NCI-H69 (cell line): ENCODE measurements around the gene PROCA1.
A peak's percentile ranks its signal among the peaks of the same experiment; 100 is the strongest.

Experiments used
- DNase-seq: peaks from one replicate; lab custom pipeline; 2025; lab: John Stamatoyannopoulos, UW

The PROCA1 gene, protein sequence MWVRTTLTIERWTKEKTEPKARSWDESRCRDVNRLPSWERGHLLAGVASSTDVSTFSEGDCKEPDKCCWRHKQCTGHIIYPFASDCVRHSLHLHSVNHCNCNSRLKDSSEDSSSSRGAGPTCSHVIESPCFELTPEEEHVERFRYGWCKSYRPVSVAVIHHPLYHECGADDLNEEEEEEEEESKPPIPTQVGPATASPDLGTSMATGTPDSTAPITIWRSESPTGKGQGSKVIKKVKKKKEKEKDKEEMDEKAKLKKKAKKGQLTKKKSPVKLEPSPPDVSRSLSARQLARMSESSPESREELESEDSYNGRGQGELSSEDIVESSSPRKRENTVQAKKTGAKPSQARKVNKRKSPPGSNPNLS

DNA sequence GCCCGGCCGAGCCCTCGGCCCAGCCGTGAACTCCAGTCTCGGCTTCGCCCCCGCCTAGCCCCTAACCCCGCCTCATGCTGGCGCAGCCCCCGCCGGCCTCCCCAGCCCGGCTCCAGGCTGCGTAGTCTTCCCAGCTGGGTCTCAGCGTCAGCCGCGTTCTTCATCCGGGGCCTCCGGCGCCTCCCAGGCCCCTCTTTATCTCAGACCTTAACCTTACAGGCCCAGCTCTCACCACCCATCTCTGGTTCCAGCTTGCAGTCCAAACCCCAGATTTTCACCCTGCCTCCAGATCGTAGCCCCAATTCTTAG lies at the start of gene PROCA1:
Gene PROCA1, minus strand, starts transcription at position 166 of the 309 bp plus-strand sequence. CDS start 228 bp downstream, outside the sequence.
- no peak for DNase-seq

DNA sequence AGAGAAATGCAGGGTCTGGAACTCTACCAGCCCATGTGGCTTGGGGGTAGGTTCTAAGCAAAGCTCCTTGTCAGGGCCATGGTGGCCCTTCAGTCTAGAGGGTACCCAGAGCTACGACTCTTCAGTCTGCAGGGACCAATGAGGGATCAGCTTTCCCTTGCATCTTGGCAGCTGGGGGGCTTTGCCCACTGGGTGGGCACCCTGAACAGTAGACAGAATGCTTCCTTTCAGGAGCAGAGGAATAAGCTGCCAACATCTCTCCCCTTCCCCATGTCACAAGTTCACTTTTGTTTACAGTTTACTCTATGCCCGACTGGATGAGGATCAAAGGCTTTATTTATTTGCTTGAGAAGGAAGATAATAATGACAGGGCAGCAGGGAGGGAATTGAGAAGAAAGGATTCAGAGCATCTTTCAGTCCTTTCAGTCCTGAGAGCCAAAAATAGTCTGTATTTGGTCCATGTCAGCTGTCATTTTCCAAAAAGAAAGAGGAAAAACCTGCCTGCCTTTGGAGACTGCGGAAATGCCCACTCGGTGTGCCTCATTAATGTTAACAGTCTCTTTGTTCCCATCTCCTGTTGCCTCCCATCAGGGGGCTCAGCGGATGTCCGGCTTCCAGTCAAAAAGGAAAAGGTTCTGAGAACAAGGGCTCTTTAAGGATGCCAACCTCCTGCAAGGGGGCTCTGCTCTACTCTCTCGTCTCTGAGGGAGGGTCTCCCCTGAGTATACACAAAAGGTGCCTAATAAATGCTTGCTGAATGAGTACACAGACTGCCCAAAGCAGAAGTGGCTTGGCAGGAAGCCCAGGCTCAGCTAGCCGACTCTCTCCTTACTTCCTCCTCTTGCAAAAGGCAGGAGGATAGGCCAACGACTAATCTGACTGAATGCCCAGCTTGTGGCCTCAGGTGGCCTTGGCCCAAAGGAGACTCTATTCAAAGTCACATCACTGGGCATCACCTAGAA lies 49.2 kb upstream of the PROCA1 start:
- peak; percentile 92 for DNase-seq

DNA sequence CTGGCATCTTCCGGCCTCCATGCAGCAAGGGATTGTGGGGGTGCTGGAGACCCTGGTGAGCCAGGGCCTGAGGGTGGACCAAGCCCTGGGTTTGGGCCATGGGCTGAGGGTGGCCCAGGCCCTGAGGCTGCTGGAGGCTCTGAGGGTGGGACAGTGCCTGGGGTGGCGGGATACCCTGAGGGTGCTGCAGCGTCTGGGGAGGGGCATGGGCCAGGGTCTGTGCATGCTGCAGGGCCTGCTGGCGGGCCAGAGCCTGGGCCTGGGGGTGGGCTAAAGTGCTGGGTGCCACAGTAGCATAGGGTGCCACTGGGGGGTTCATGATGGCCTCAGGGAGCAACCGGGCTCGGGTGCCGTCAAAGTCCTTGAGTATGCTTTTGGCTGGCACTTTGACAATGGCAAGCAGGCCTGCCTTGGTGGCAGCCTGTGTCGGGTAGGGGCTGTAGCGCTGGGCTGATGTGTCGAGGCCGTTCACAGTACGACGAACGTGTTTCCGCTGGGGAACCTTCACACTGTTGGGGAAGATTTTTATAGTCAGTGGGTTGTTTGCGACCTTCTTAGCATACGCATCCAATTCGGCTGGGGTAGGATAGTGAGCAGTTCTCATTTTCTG lies 47.7 kb upstream of the PROCA1 start:
- no peak for DNase-seq

DNA sequence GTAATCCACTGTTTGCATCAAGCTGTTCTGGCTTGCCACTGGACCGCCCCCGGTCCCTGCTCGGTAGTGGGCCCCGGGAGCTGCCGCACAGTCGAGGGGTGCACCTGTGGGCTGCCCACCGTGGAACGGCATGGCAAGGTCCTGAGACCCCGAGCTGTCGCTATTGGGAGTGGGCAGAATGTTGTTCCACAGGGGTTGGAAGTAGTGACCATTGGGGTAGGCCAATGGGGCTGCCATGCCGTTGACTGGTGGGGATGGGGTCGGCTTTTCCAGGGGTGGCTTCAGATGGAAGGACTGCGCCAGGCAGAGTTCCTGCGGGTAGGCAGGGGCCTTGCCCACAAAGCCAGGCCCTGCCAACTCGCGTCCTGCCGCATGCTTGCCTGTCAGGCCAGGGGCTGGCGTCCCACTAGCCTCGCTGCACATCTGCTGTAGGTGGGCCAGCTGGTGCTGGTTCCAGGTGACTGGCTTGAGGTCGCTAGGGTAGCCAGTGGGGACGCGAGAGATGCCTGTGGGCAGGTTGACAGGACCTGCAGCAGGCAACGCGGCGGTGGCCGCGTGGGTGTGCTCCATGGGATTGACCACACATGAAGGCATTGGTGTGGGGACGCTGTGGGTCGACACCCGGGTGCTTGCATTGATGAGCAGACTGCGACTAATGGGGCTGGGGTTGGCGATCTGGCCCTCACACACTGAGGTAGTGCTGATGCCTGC lies 46.9 kb upstream of the PROCA1 start:
- no peak for DNase-seq

DNA sequence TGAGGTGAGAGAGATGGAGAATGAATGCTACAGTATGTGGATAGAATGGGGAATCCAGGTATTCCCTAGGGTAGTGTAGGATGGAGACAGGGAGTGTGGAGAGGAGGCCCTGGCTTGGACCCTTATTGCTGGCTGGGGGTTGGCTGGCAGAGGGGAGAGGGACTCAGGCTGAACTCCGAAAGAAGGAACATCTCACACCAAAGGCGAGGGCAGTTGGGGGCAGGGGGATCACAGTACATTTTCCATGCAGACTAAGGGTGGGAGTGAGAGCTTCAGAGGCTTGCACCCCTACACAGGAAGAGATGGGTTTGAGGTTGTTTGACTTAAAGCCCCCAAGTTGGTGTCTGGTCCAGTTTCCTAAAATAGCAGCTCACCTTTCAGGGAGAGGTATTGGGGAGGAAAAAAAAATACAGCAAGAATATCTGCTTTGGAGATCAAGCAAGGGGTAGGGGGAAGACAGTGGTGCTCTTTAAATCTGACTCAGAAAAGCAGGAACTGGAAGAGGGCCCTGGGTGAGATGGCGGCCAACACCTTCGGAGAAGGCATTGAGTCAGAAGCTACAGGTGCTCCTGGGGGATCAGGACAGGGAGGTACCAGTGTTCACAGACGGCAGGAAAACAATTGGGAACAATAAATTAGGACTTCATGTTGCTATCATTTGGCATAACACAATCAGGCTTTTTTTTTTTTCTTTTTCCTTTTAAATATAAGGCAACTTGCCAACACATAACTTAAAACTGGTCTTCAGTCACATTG lies 44.5 kb upstream of the PROCA1 start:
- no peak for DNase-seq

DNA sequence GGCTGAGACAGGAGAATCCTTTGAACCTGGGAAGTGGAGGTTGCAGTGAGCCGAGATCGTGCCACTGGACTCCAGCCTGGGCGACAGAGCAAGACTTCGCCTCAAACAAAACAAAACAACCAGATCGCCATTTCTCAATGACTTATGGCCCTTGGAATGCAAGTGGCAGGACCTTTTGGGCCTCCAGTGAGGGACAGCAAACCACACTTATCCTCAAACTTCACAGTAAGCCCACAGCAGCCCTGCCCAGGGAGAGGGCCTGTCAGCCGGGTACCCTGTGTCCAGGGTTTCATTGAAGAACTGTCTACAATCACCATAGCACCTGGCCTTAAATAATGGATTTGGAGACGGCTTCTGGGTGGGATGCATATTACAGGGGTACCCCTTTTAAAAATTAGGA lies 43.8 kb upstream of the PROCA1 start:
- DNase-seq: no peak

DNA sequence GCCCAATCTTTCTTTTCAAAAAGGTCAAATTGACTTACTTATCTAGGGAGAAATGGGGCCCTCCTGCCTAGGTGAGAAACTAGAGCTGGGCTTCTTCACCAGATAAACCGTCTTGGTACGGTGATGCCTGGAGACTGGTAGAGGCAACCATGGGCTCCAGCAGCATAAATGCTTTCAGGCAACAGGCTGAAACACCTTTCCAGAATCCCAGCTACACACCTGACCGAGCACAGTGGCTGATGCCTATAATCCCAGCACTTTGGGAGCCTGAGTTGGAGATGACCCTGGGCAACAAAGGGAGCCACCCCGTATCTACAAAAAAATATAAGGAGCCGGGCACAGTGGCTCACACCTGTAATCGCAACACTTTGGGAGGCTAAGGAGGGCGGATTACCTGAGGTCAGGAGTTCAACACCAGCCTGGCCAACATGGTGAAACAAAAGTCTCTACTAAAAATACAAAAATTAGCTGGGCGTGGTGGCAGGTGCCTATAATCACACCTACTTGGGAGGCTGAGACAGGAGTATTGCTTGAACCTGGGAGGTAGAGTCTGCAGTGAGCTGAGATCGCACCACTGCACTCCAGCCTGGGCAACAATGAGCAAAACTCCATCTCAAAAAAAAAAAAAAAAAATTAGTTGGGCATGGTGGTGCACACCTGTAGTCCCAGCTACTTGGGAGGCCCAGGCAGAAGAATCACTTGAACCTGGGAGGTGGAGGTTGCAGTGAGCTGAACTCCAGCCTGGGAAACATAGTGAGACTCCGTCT lies 40.1 kb upstream of the PROCA1 start:
- DNase-seq: no peak

DNA sequence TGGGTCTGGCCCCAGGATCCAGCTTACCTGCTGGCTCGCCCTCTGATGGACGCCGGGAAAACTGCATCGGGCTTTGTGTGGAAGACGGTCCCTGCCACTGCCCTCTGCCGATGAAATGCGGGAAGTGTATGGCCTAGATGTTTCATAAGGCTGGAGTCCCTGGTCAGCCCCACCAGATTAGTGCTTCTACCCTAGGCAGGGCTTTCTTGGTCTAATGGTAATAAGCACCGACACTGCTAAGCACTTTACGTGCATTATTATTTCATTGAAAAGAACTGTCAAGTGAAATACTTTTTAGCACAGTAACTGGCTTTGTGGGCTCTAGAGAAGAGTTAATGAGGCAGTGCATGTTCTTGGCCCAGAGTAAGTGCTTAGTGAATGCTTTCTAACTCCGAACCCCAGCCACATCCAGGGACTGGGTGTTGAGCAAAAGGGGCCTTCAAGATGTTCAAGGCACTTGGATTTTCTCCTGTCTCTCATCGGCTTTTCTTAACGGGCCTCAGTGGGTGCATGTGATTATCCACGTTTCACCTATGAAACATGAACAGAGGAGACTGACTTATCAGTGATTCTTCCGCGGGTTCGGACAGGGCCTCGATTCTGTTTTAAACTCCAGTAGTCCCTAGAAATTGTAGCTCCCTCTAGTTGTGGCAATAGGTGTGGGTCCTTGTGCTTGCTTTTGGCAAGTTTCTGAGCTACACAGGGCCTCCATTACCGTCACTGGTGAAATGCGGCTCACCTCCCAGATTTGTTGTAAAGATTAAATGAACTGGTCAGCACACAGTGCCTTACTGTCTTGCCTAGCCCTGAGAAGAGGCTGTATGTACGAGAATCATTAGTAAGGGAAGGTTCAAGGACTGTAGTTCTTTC lies 38.7 kb upstream of the PROCA1 start:
- DNase-seq: peak; percentile 94

DNA sequence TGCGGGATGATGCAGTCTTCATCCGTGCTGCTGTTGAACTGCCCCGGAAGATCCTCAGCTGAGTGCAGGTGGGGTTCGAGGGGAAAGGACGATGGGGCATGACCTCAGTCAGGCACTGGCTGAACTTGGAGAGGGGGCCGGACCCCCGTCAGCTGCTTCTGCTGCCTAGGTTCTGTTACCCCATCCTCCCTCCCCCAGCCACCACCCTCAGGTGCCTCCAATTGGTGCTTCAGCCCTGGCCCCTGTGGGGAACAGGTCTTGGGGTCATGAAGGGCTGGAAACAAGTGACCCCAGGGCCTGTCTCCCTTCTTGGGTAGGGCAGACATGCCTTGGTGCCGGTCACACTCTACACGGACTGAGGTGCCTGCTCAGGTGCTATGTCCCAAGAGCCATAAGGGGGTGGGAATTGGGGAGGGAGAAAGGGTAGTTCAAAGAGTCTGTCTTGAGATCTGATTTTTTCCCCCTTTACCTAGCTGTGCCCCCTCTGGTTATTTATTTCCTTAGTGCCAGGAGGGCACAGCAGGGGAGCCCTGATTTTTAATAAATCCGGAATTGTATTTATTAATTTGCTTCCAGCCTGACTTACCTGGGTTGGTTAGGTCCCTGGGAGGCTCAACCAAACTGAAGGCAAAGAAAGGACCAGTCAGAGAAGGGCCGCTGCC lies 38.0 kb upstream of the PROCA1 start:
- DNase-seq: no peak

DNA sequence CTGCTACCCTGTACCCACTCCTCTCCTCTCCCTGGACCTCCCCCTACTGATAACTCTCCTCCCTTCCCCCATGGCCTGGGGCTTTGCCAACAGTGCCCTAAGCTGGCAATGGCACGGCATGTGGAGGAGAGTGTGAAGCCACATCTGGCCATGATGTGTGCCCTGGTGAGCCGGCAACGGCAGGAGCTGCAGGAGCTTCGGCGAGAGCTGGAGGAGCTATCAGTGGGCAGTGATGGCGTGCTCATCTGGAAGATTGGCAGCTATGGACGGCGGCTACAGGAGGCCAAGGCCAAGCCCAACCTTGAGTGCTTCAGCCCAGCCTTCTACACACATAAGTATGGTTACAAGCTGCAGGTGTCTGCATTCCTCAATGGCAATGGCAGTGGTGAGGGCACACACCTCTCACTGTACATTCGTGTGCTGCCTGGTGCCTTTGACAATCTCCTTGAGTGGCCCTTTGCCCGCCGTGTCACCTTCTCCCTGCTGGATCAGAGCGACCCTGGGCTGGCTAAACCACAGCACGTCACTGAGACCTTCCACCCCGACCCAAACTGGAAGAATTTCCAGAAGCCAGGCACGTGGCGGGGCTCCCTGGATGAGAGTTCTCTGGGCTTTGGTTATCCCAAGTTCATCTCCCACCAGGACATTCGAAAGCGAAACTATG lies 37.3 kb upstream of the PROCA1 start:
- no peak for DNase-seq

DNA sequence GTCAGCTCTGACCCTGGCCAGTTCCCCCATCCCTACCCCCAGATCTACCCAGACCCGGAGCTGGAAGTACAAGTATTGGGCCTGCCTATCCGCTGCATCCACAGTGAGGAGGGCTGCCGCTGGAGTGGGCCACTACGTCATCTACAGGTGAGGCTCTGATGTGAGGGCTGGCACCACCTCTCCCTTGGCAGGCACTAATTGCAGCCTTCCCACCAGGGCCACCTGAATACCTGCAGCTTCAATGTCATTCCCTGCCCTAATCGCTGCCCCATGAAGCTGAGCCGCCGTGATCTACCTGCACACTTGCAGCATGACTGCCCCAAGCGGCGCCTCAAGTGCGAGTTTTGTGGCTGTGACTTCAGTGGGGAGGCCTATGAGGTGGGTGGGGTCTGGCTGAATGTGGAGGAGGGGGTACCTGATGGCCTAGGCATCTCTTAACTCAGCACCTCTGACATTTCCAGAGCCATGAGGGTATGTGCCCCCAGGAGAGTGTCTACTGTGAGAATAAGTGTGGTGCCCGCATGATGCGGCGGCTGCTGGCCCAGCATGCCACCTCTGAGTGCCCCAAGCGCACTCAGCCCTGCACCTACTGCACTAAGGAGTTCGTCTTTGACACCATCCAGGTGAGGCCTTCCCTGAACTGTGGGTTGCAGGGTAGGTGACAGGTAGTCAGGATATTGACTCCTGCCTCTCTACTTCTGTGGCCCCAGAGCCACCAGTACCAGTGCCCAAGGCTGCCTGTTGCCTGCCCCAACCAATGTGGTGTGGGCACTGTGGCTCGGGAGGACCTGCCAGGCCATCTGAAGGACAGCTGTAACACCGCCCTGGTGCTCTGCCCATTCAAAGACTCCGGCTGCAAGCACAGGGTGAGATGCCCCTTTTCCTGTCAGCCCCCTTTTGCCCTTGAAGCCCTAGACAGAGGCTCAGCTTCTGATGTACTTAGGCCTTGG lies 36.4 kb upstream of the PROCA1 start:
- DNase-seq: no peak

DNA sequence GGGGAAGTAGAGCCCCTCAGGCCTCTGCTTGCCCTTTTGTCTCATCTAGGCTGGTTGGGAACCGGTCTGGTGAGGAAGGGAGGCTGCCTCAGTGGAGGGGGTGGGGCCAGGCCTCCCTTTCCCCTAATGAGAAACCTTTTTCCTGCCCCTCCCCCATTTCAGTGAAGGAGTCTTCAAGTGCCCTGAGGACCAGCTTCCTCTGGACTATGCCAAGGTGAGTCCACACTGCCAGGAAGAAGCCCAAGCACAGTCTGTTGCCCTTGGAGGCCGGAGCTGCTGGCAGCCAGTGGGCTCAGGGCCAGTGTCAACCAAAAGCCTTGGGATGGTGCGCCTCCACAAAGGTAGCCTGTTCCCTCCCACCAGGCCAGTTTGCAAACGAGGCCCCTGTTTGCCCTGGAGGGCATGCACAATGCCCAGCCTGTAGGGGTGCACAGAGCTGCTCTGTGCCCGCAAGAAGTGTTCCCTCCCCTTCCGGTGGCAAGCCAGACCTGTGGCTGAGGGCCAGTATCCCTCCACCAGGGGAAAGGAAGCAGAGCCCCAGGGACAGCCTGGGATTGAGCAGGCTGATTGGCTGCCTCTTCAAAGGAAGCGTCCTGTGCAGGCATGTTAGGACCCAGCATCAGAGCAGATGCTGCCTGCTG lies 35.5 kb upstream of the PROCA1 start:
- peak; percentile 51 for DNase-seq

DNA sequence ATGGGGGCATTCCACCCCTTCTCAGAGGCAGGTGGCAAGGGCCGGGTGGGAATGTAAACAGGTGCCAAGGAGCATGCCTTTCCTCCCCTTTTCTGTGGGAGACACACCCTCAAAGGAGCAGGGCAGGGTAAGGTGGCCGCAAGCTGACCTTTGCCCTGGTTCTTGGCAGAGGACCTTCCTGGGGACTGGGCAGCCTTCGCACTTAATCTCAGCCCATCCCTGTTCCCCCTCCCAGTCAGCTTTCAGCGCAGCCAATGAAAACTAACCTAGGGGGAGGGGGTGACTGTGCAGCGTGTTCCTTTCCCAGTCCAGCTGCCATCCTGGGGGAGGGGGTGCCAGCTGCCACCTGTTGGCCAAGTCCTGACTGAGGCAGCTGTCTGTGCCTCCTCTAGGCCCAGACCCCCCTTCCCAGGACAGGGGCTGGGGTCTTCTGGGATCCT lies 34.9 kb upstream of the PROCA1 start:
- DNase-seq: peak; percentile 72

DNA sequence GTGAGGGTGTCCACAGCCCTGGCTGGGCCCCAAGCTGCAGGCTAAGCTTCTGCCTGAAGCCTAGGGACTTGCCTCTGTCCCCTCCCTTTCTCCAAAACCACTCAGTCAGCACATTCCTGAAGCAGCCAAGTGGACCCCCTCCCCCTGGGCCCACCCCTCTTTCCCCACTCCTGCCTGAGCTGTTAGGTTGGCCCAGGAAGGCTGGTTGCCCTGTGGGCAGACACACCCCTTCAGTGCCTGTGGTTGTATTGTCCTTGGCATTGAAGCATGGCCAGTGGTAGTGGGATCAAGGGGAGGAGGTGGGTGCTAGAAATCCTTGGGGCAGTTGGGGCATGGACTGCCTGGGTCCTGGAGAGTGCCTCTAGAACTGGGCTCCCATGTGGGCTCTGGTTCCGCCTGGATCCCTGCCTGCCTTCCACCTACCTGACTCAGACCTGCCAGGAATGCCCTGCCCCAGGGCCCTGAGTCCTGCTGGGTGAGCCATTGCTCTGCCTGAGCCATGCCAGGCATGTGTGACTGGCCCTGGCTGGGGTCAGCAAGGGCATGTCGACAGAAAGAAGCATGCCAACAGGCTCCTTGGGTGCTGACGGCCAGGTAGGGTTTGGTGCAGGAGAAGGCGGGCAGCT lies 34.2 kb upstream of the PROCA1 start:
- DNase-seq: peak; percentile 37

DNA sequence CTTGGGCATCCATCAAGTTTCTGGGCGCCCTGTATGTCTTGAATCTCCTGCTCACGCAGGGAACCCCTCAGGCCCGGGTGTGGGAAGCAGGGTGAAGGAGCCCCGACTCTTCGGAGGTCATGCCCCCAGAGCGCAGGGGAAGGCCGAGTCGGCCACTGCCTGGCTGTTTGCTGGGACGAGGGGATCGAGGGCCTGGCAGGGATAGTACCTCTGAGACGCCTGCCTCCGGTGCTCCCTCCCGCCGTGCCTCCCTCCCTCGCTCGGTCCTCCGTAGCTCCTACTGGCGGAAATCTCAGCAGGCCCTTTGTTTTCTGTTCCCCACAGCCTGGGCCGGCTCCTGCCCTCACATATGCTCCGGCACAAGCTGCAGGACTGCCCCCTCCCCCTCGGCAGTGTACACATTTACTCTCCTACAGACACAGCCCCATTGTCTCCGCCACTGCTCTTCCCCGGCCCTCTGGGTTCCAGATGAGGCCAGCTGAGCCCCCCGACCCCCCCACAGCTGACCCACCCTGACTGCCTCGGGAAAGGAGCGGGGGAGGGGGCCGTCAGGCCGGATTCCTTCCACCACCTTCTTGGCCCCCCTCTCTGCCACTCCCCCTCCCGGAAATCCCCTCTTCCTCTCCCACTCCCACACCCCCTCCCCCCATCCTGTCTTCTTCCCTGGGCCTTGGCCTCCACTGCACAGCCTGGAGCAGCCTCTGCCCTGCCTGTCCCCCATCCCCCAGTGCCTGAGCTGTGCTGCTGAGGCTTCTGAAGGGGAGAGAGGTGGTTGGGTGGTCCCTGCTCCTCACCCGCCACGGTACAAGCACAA lies 33.5 kb upstream of the PROCA1 start:
- peak; percentile 91 for DNase-seq
